Trophoblast cell (in vitro differentiated cells and primary cell): ENCODE measurements around the gene GSTP1.
"Not testable (repeated sequence)": the region's sequence is repeated elsewhere in the genome, so short reads cannot be mapped to it uniquely, and the experiment has no call there.

Source experiments
- DNase-seq, 2 donors: peaks; one replicate each; pipeline ENCODE4 v3.0.0-alpha.2; 2016
- H2AFZ ChIP-seq: 2 replicates; pipeline ENCODE4 v1.6.1; 2013; ENCODE audit warnings: low read length, moderate library complexity, mild to moderate bottlenecking; ENCODE audit not compliant: insufficient read depth, poor library complexity
- H2AK5ac ChIP-seq: 2 replicates; pipeline ENCODE4 v1.6.1; 2013; ENCODE audit warnings: mild to moderate bottlenecking, low read length
- H2BK120ac ChIP-seq: 2 replicates; pipeline ENCODE4 v1.6.1; 2013; ENCODE audit warnings: low read length, mild to moderate bottlenecking, moderate library complexity; ENCODE audit not compliant: insufficient read depth, poor library complexity
- H2BK12ac ChIP-seq: 2 replicates; pipeline ENCODE4 v1.6.1; 2013; ENCODE audit warnings: mild to moderate bottlenecking, low read length, moderate library complexity
- H2BK5ac ChIP-seq: 2 replicates; pipeline ENCODE4 v1.6.1; 2013; ENCODE audit warnings: low read length, low read depth, moderate library complexity, mild to moderate bottlenecking; ENCODE audit not compliant: poor library complexity
- H3K14ac ChIP-seq: 2 replicates; pipeline ENCODE4 v1.6.1; 2013; ENCODE audit warnings: mild to moderate bottlenecking, low read length
- H3K18ac ChIP-seq: 2 replicates; pipeline ENCODE4 v1.6.1; 2013; ENCODE audit warnings: mild to moderate bottlenecking, low read length
- H3K23ac ChIP-seq: 2 replicates; pipeline ENCODE4 v1.6.1; 2013; ENCODE audit warnings: low read length
- H3K27ac ChIP-seq: 2 replicates; pipeline ENCODE4 v1.5.1; 2013; ENCODE audit warnings: low read depth, mild to moderate bottlenecking, inconsistent platforms, low read length, moderate library complexity
- H3K27me3 ChIP-seq: 2 replicates; pipeline ENCODE4 v1.6.1; 2013; ENCODE audit warnings: inconsistent platforms, mild to moderate bottlenecking, low read length, moderate library complexity; ENCODE audit not compliant: insufficient read depth
- H3K36me3 ChIP-seq, 2 experiments: 1 replicate in 1 of 2; 2 replicates in 1 of 2; pipeline ENCODE4 v1.6.1; 2013; ENCODE audit warnings: low read length in 2 of 2, mild to moderate bottlenecking in 2 of 2, moderate library complexity in 1 of 2; ENCODE audit not compliant: insufficient read depth in 2 of 2, control insufficient read depth in 1 of 2
- H3K4ac ChIP-seq: 2 replicates; pipeline ENCODE4 v1.6.1; 2013; ENCODE audit warnings: low read depth, mild to moderate bottlenecking, low read length, moderate library complexity
- H3K4me1 ChIP-seq, 2 experiments: 1 replicate in 1 of 2; 2 replicates in 1 of 2; pipeline ENCODE4 v1.6.1; 2013; ENCODE audit warnings: low read length in 2 of 2, mild to moderate bottlenecking in 2 of 2, moderate library complexity in 1 of 2; ENCODE audit not compliant: insufficient read depth in 2 of 2, control insufficient read depth in 1 of 2
- H3K4me2 ChIP-seq: 2 replicates; pipeline ENCODE4 v1.6.1; 2013; ENCODE audit warnings: inconsistent platforms, mild to moderate bottlenecking, low read length, moderate library complexity
- H3K4me3 ChIP-seq: 2 replicates; pipeline ENCODE4 v1.5.1; 2013; ENCODE audit warnings: mild to moderate bottlenecking, low read depth, low read length, inconsistent platforms
- H3K79me1 ChIP-seq: one replicate; pipeline ENCODE4 v1.6.1; 2013; ENCODE audit warnings: low read length
- H3K79me2 ChIP-seq: 2 replicates; pipeline ENCODE4 v1.6.1; 2013; ENCODE audit warnings: low read length, mild to moderate bottlenecking; ENCODE audit not compliant: control insufficient read depth, insufficient read depth, poor library complexity
- H3K9ac ChIP-seq: 2 replicates; pipeline ENCODE4 v1.6.1; 2013; ENCODE audit warnings: mild to moderate bottlenecking, low read length
- H3K9me3 ChIP-seq: 2 replicates; pipeline ENCODE4 v1.6.1; 2013; ENCODE audit warnings: low read depth, mild to moderate bottlenecking, control low read depth, inconsistent platforms, low read length; ENCODE audit not compliant: insufficient read depth
- H4K12ac ChIP-seq: 2 replicates; pipeline ENCODE4 v1.6.1; 2013; ENCODE audit warnings: low read depth, mild to moderate bottlenecking, low read length, moderate library complexity
- H4K8ac ChIP-seq: 2 replicates; pipeline ENCODE4 v1.6.1; 2013; ENCODE audit warnings: low read depth, mild to moderate bottlenecking, low read length, moderate library complexity
- H4K91ac ChIP-seq: one replicate; pipeline ENCODE4 v1.6.1; 2013; ENCODE audit warnings: low read depth, mild to moderate bottlenecking, low read length, moderate library complexity
- WGBS: extraction: QIAGEN DNeasy Blood & Tissue Kit; methylation state at CpG from one replicate; pipeline ENCODE4 v1.1.7; 2013; ENCODE audit warnings: missing lambda C conversion rate; ENCODE audit not compliant: insufficient read length, insufficient coverage; ENCODE audit errors: extremely low coverage; 5-methylcytosine and 5-hydroxymethylcytosine counted together

Gene GSTP1

GRCh38 chr11:67623795-67624194, 40.2 kb downstream of the GSTP1 start:
- H3K4me2 ChIP-seq, H3K4ac ChIP-seq, H2AK5ac ChIP-seq, H3K9ac ChIP-seq, H3K79me2 ChIP-seq, H3K14ac ChIP-seq, H3K18ac ChIP-seq, DNase-seq, H3K4me3 ChIP-seq, H3K4me1 ChIP-seq, H3K27ac ChIP-seq, H2BK5ac ChIP-seq, H3K79me1 ChIP-seq, H3K36me3 ChIP-seq, H4K91ac ChIP-seq, H2AFZ ChIP-seq, H3K9me3 ChIP-seq, H3K23ac ChIP-seq, H2BK12ac ChIP-seq, H4K8ac ChIP-seq, H4K12ac ChIP-seq, H2BK120ac ChIP-seq, H3K27me3 ChIP-seq: not testable (repeated sequence)
- WGBS: no CpG with 5 or more reads among the region's 1 CpG

DNA sequence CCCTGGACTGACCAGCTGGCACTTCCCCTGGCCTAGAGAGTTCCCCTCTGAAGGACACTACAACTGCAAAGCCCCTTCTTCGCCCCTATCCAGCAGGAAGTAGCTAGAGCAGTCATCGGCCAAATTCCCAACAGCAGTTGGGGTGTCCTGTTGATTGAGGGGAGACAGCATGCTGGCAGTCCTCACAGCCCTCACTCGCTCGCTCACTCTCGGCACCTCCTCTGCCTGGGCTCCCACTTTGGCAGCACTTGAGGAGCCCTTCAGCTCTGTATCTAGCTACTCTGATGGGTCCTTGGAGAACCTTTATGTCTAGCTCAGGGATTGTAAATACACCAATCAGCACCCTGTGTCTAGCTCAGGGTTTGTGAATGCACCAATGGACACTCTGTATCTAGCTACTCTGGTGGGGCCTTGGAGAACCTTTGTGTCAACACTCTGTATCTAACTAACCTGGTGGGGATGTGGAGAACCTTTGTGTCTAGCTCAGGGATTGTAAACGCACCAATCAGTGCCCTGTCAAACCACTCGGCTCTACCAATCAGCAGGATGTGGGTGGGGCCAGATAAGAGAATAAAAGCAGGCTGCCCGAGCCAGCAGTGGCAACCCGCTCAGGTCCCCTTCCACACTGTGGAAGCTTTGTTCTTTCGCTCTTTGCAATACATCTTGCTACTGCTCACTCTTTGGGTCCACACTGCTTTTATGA, 42.7 kb downstream of the GSTP1 start:
- no CpG with 5 or more reads among the region's 10 CpGs for WGBS
- H4K8ac ChIP-seq, DNase-seq, H3K79me1 ChIP-seq, H3K4ac ChIP-seq, H3K36me3 ChIP-seq, H3K23ac ChIP-seq, H3K4me2 ChIP-seq, H2BK5ac ChIP-seq, H2AK5ac ChIP-seq, H3K4me3 ChIP-seq, H2BK120ac ChIP-seq, H3K9me3 ChIP-seq, H3K14ac ChIP-seq, H3K9ac ChIP-seq, H3K4me1 ChIP-seq, H3K27me3 ChIP-seq, H3K18ac ChIP-seq, H2AFZ ChIP-seq, H4K12ac ChIP-seq, H2BK12ac ChIP-seq, H4K91ac ChIP-seq, H3K79me2 ChIP-seq, H3K27ac ChIP-seq: not testable (repeated sequence)

GRCh38 chr11:67626970-67627369, 43.4 kb downstream of the GSTP1 start:
- peaks cover 7 to 10% of the 10 kb centered on the region in 2 experiments for H3K4me1 ChIP-seq
- peaks cover 9% of the 10 kb centered on the region for H3K79me1 ChIP-seq
- H2BK12ac ChIP-seq: no peak overlapping the region
- H3K9me3 ChIP-seq: no peaks in the 10 kb centered on the region
- H3K9ac ChIP-seq: no peak overlapping the region
- H2AFZ ChIP-seq: no peak overlapping the region
- no peak overlapping the region for H3K14ac ChIP-seq
- no peak overlapping the region for H3K27ac ChIP-seq
- H2AK5ac ChIP-seq: no peak overlapping the region
- no peak for DNase-seq
- H3K79me2 ChIP-seq: peaks cover 2% of the 10 kb centered on the region
- H3K23ac ChIP-seq: no peak overlapping the region
- no peak overlapping the region for H3K4ac ChIP-seq
- H4K8ac ChIP-seq: no peak overlapping the region
- H2BK120ac ChIP-seq: no peak overlapping the region
- H4K91ac ChIP-seq: no peak overlapping the region
- no peak overlapping the region for H3K4me3 ChIP-seq
- H3K4me2 ChIP-seq: no peak overlapping the region
- H3K18ac ChIP-seq: no peak overlapping the region
- no CpG with 5 or more reads among the region's 10 CpGs for WGBS
- H4K12ac ChIP-seq: no peak overlapping the region
- no peak overlapping the region for H2BK5ac ChIP-seq
- H3K27me3 ChIP-seq: no peaks in the 10 kb centered on the region
- no peaks in the 10 kb centered on the region for H3K36me3 ChIP-seq

- Histone ChIP-seq H3K36me3 (no peaks in the 10 kb centered on the region), H2AK5ac (no peak overlapping the region), H3K79me1 (peaks cover 9% of the 10 kb centered on the region), H3K27me3 (no peaks in the 10 kb centered on the region), H3K4me3 (no peak overlapping the region), H3K23ac (no peak overlapping the region), H3K4ac (no peak overlapping the region), H3K18ac (no peak overlapping the region), H2BK5ac (no peak overlapping the region), H2BK120ac (no peak overlapping the region), H3K9ac (no peak overlapping the region), H3K27ac (no peak overlapping the region), H4K8ac (no peak overlapping the region), H2BK12ac (no peak overlapping the region), H4K91ac (no peak overlapping the region), H3K4me2 (no peak overlapping the region), H3K14ac (no peak overlapping the region), H3K9me3 (no peaks in the 10 kb centered on the region), H3K79me2 (peaks cover 2% of the 10 kb centered on the region), H3K4me1 (peaks cover 7 to 10% of the 10 kb centered on the region in 2 experiments), H4K12ac (no peak overlapping the region), H2AFZ (no peak overlapping the region)
- no CpG with 5 or more reads among the region's 6 CpGs for WGBS
- no peak for DNase-seq
Measured at GRCh38 chr11:67627441-67627811, 43.8 kb downstream of the GSTP1 start.
